A172 (cell line): ENCODE data around the gene SLC37A1. TPM values are rescaled to one million over a fixed set of nuclear protein-coding genes. Genes with fewer than 3 reads are reported as not detected.
"Not testable (repeated sequence)": the region's sequence is repeated elsewhere in the genome, so short reads cannot be mapped to it uniquely, and the experiment has no call there.

Experiments used
- DNase-seq: peaks from one replicate; pipeline ENCODE4 v3.0.0-alpha.2; 2015; ENCODE audit warnings: low spot score
- total RNA-seq: library from RNA; depleted of rRNA; stranded (reverse); fragments of >200 nt; shearing (Covaris generic); gene quantifications from 2 replicates; pipeline ENCODE4 v1.2.3, GENCODE V29; 2014; rRNA removed

Gene SLC37A1
- total RNA-seq: 1.1 and 1.6 TPM in 2 replicates

- no peak for DNase-seq
Measured at GRCh38 chr21:42513151-42513984, at the start of gene SLC37A1. Gene SLC37A1, plus strand, starts transcription at chr21:42513852. Its CDS starts 4,603 bp downstream, at chr21:42518455.

GRCh38 chr21:42463861-42464515 is 49.7 kb upstream of the SLC37A1 start:
- DNase-seq: peak; percentile 69

GRCh38 chr21:42465008-42465802 is 48.4 kb upstream of the SLC37A1 start:
- DNase-seq: peak; percentile 38

- no peak for DNase-seq
Measured at GRCh38 chr21:42465803-42466127, 47.9 kb upstream of the SLC37A1 start.

GRCh38 chr21:42466700-42467099 is 47.0 kb upstream of the SLC37A1 start:
- DNase-seq: no peak

- peak; percentile 96 for DNase-seq
Measured at GRCh38 chr21:42467140-42467983, 46.3 kb upstream of the SLC37A1 start.

GRCh38 chr21:42468491-42469131 is 45.0 kb upstream of the SLC37A1 start:
- DNase-seq: peak; percentile 95

GRCh38 chr21:42469272-42469671 is 44.4 kb upstream of the SLC37A1 start:
- DNase-seq: no peak

GRCh38 chr21:42469726-42470125 is 43.9 kb upstream of the SLC37A1 start:
- not testable (repeated sequence) for DNase-seq

- no peak for DNase-seq
Measured at GRCh38 chr21:42471206-42471605, 42.4 kb upstream of the SLC37A1 start.

GRCh38 chr21:42471716-42472330 is 41.8 kb upstream of the SLC37A1 start:
- DNase-seq: no peak

GRCh38 chr21:42472521-42472920 is 41.1 kb upstream of the SLC37A1 start:
- DNase-seq: no peak

GRCh38 chr21:42473498-42474042 is 40.1 kb upstream of the SLC37A1 start:
- no peak for DNase-seq

- peak; percentile 79 for DNase-seq
Measured at GRCh38 chr21:42474043-42474831, 39.4 kb upstream of the SLC37A1 start.

- DNase-seq: no peak
Measured at GRCh38 chr21:42475036-42475435, 38.6 kb upstream of the SLC37A1 start.

GRCh38 chr21:42475526-42476387 is 37.9 kb upstream of the SLC37A1 start:
- no peak for DNase-seq

GRCh38 chr21:42476388-42477331 is 37.0 kb upstream of the SLC37A1 start:
- DNase-seq: no peak
